B cell (primary cell): ENCODE results near the gene VPS37C. TPM values are rescaled to one million over a fixed set of nuclear protein-coding genes. Genes with fewer than 3 reads are reported as not detected.

Experiments used
- ATAC-seq: fragments of 200-7000 bp; cut with Tn5 transposase; one replicate; pipeline ENCODE4 v1.10.0; 2021; ENCODE audit warnings: low read depth, mild to moderate bottlenecking, moderate number of reproducible peaks, moderate library complexity
- CTCF ChIA-PET: fragments of 350-600 bp; sonication (Branson Sonifier 250); formaldehyde crosslinking; loops from one replicate; lab custom pipeline; 2021; ENCODE audit warnings: antibody characterized with exemption, inconsistent platforms; lab: Charles Lee
- POLR2A ChIA-PET: fragments of 350-600 bp; sonication (Branson Sonifier 250); formaldehyde crosslinking; loops from one replicate; lab custom pipeline; 2021; ENCODE audit warnings: antibody characterized with exemption; lab: Charles Lee
- DNase-seq: peaks from one replicate; pipeline ENCODE4 v3.0.0; 2013
- H2AFZ ChIP-seq: 2 replicates; pipeline ENCODE4 v1.6.1; 2012; ENCODE audit warnings: mild to moderate bottlenecking, low read depth, low read length; ENCODE audit not compliant: insufficient read depth, poor library complexity, severe bottlenecking
- H3K27ac ChIP-seq, 2 donors: 1 replicate in 1 of 2; 2 replicates in 1 of 2; pipeline ENCODE4 v1.5.1; 2012 to 2013; ENCODE audit warnings: low read length in 2 of 2, mild to moderate bottlenecking in 2 of 2, moderate library complexity in 1 of 2
- H3K27me3 ChIP-seq, 4 experiments: fragments of 200-600 bp in 1 of 4; sonication (generic) in 1 of 4; replicated peaks in 1 of 4; 1 replicate in 2 of 4; 2 replicates in 2 of 4; pipeline versions ENCODE4 v1.6.1 to v1.7.0; 2013 to 2016; ENCODE audit warnings: low read length in 3 of 4, mild to moderate bottlenecking in 2 of 4, mixed read lengths in 1 of 4, moderate library complexity in 1 of 4; ENCODE audit not compliant: insufficient read depth in 4 of 4, control insufficient read depth in 3 of 4; ENCODE audit errors: control extremely low read depth in 1 of 4
- H3K36me3 ChIP-seq, 2 experiments: replicated peaks in 1 of 2; 1 replicate in 1 of 2; 2 replicates in 1 of 2; pipeline versions ENCODE4 v1.6.1 to v1.7.1; 2013; ENCODE audit warnings: low read length in 1 of 2; ENCODE audit not compliant: insufficient read depth in 2 of 2, control insufficient read depth in 1 of 2; ENCODE audit errors: control extremely low read depth in 1 of 2, extremely low read depth in 1 of 2
- H3K4me1 ChIP-seq, 2 donors: fragments of 200-600 bp in 1 of 2; sonication (generic) in 1 of 2; 1 replicate in 1 of 2; 2 replicates in 1 of 2; pipeline versions ENCODE4 v1.5.1 to v1.6.1; 2013 to 2017; ENCODE audit warnings: low read length in 2 of 2; ENCODE audit not compliant: control insufficient read depth in 2 of 2, insufficient read depth in 2 of 2
- H3K4me2 ChIP-seq: replicated peaks from 2 replicates; pipeline ENCODE3; 2012; ENCODE audit warnings: mild to moderate bottlenecking, low read depth, low read length; ENCODE audit not compliant: poor library complexity, severe bottlenecking
- H3K4me3 ChIP-seq, 5 experiments: fragments of 200-600 bp in 1 of 5; sonication (generic) in 1 of 5; 1 replicate in 3 of 5; 2 replicates in 2 of 5; pipeline versions ENCODE4 v1.5.1 to v1.7.0; 2011 to 2016; ENCODE audit warnings: low read length in 4 of 5, mild to moderate bottlenecking in 4 of 5, low read depth in 2 of 5, control low read depth in 1 of 5, moderate library complexity in 1 of 5; ENCODE audit not compliant: insufficient read depth in 1 of 5; ENCODE audit errors: control extremely low read depth in 1 of 5, extremely low read depth in 1 of 5
- H3K79me2 ChIP-seq: fragments of 200-600 bp; sonication (generic); one replicate; pipeline ENCODE4 v1.6.0; 2016; ENCODE audit warnings: low read length; ENCODE audit not compliant: control insufficient read depth, insufficient read depth
- H3K9ac ChIP-seq: fragments of 200-600 bp; sonication (generic); 2 replicates; pipeline ENCODE4 v1.6.1; 2017; ENCODE audit warnings: mild to moderate bottlenecking, low read length, moderate library complexity
- H3K9me3 ChIP-seq, 3 donors: one replicate each; pipeline versions ENCODE4 v1.6.1 to v1.7.1; 2013; ENCODE audit warnings: low read length in 2 of 3; ENCODE audit not compliant: control insufficient read depth in 2 of 3, insufficient read depth in 1 of 3; ENCODE audit errors: control extremely low read depth in 1 of 3
- H4K20me1 ChIP-seq: 2 replicates; pipeline ENCODE4 v1.6.0; 2012; ENCODE audit warnings: mild to moderate bottlenecking, low read length; ENCODE audit not compliant: insufficient read depth, control insufficient read depth, poor library complexity, severe bottlenecking
- H3K27ac Mint-ChIP-seq: one replicate; pipeline ENCODE4 v1.8.0; 2021; ENCODE audit warnings: mixed read lengths
- H3K27me3 Mint-ChIP-seq: one replicate; pipeline ENCODE4 v1.8.0; 2021; ENCODE audit warnings: mixed read lengths
- H3K4me1 Mint-ChIP-seq: one replicate; pipeline ENCODE4 v1.8.0; 2021; ENCODE audit warnings: mixed read lengths
- H3K4me3 Mint-ChIP-seq: one replicate; pipeline ENCODE4 v1.8.0; 2021; ENCODE audit warnings: mixed read lengths
- H3K9me3 Mint-ChIP-seq: one replicate; pipeline ENCODE4 v1.8.0; 2022; ENCODE audit warnings: mixed read lengths; ENCODE audit not compliant: insufficient read depth
- EZH2 ChIP-seq: IDR thresholded peaks from 2 replicates; pipeline ENCODE4 v1.6.1; 2012; ENCODE audit warnings: borderline replicate concordance, low read depth, mild to moderate bottlenecking, moderate library complexity, low read length; ENCODE audit not compliant: insufficient read depth, poor library complexity, severe bottlenecking
- WGBS: methylation state at CpG from one replicate; pipeline ENCODE4 v1.1.5; 2013; ENCODE audit warnings: missing lambda C conversion rate; ENCODE audit not compliant: insufficient coverage; 5-methylcytosine and 5-hydroxymethylcytosine counted together
- intact Hi-C: fragments of 100-400 bp; cut with micrococcal nuclease; formaldehyde crosslinking; loops from one replicate; pipeline ENCODE4 v1.10.0; 2022
- polyA plus RNA-seq: library from polyadenylated mRNA; depleted of rRNA; stranded (reverse); fragments of >200 nt; gene quantifications from 2 replicates; pipeline ENCODE4 v1.2.3, GENCODE V29; 2012
- total RNA-seq, 2 donors: library from RNA; stranded (reverse); fragments of 120-200 nt in 1 of 2; gene quantifications; 1 replicate in 1 of 2; 2 replicates in 1 of 2; pipeline versions ENCODE4 v1.2.3 to v1.2.4, GENCODE V29; 2013 to 2022
- TF ChIP-seq, protein P1 (sequence below): fragments of 200-600 bp; IDR thresholded peaks from one replicate; pipeline ENCODE4 v1.8.0; 2022; ENCODE audit warnings: antibody characterized with exemption, mild to moderate bottlenecking

Gene VPS37C
- total and polyA plus RNA-seq, 2 donors (not counting 1 experiment from before 2014, with no cell fraction given): 6.4 to 20.1 TPM

DNA sequence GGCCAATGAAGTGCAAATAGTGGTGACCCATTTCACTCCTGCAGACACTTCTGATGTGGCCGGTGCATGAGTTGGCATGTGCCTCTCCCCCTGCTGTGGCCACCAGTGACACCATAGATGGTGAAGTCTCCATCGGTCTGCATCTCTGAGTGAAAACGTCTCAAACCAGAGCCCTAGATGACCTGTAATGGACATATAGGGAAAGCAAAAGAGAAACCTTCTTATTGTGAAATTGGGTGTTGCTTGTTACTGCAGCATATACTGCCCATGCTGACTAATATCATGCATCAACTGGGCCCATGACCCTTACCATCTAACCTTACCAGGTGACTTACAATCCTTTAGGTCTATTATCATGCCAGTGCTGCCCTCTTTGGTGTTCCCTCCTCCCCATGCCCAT lies 11.7 kb upstream of the VPS37C start:
- Mint-ChIP-seq H3K27me3 (peaks cover 14% of the 10 kb centered on the region), H3K4me3 (no peak overlapping the region), H3K9me3 (peaks cover 2% of the 10 kb centered on the region), H3K4me1 (peaks cover 27% of the 10 kb centered on the region), H3K27ac (peak overlapping the region; percentile 54)
- peaks cover 26 to 27% of the 10 kb centered on the region in 2 donors for H3K4me1 ChIP-seq
- H4K20me1 ChIP-seq: no peaks in the 10 kb centered on the region
- ATAC-seq: no peak
- H3K27me3 ChIP-seq: no peaks in the 10 kb centered on the region
- H3K36me3 ChIP-seq: no peaks in the 10 kb centered on the region
- ChIA-PET CTCF (interaction anchor here (1.0 to 1.3 kb wide), 2 partner anchors 14 to 207 kb away, joined by 4 to 5 read pairs; no protein-coding TSS in a partner anchor), POLR2A (no interaction called here)
- TF ChIP-seq, protein P1, sequence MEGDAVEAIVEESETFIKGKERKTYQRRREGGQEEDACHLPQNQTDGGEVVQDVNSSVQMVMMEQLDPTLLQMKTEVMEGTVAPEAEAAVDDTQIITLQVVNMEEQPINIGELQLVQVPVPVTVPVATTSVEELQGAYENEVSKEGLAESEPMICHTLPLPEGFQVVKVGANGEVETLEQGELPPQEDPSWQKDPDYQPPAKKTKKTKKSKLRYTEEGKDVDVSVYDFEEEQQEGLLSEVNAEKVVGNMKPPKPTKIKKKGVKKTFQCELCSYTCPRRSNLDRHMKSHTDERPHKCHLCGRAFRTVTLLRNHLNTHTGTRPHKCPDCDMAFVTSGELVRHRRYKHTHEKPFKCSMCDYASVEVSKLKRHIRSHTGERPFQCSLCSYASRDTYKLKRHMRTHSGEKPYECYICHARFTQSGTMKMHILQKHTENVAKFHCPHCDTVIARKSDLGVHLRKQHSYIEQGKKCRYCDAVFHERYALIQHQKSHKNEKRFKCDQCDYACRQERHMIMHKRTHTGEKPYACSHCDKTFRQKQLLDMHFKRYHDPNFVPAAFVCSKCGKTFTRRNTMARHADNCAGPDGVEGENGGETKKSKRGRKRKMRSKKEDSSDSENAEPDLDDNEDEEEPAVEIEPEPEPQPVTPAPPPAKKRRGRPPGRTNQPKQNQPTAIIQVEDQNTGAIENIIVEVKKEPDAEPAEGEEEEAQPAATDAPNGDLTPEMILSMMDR: no peak
- no peak for TF ChIP-seq EZH2
- no peak for DNase-seq
- H3K4me2 ChIP-seq: no peak overlapping the region
- H3K27ac ChIP-seq: peak overlapping the region in 1 of 2 donors; percentile 59
- H3K9ac ChIP-seq: no peak overlapping the region
- H2AFZ ChIP-seq: no peak overlapping the region
- H3K9me3 ChIP-seq: peaks cover 0 to 14% (median 2%) of the 10 kb centered on the region in 3 donors
- H3K79me2 ChIP-seq: no peaks in the 10 kb centered on the region
- H3K4me3 ChIP-seq: no peak overlapping the region
- intact Hi-C loops: loop anchor here (5.0 kb wide), 1 partner anchor 341 kb away; no protein-coding TSS in a partner anchor
- WGBS: 90% methylated on average over 1 of the region's 3 CpGs

DNA sequence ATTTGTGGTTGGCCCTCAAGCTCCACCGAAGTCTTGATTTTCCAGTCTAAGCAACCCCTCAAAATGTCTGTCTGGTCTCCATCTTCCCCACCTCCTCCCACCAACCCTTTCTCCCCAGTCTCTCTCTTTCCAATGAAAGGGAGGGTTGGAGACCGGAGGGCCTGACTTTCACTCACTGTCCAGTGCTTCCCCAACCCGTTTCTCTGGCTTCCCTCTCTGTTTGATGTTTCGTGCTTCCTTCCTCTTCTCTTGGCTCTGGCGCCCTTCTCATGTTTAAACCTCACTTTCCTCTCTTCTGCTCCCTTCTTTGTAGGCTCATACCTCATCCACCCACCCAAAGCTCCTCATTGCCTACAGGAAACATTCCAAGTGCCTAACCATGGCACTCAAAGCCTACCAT lies 11.1 kb upstream of the VPS37C start:
- peak overlapping the region; percentile 2 to 59 for H3K27ac ChIP-seq
- H3K79me2 ChIP-seq: no peaks in the 10 kb centered on the region
- no peak for ATAC-seq
- H4K20me1 ChIP-seq: no peaks in the 10 kb centered on the region
- peaks cover 0 to 14% (median 2%) of the 10 kb centered on the region in 3 donors for H3K9me3 ChIP-seq
- H3K9ac ChIP-seq: no peak overlapping the region
- no peak for DNase-seq
- peak overlapping the region; percentile 42 for H3K4me2 ChIP-seq
- TF ChIP-seq EZH2: no peak
- TF ChIP-seq, protein P1: no peak
- WGBS: 17% methylated on average over 4 of the region's 5 CpGs
- peaks cover 32% of the 10 kb centered on the region in 2 donors for H3K4me1 ChIP-seq
- H2AFZ ChIP-seq: peak overlapping the region; percentile 50
- intact Hi-C loops: loop anchor here (5.0 kb wide), 1 partner anchor 340 kb away; no protein-coding TSS in a partner anchor
- Mint-ChIP-seq H3K4me3 (no peak overlapping the region), H3K27ac (peak overlapping the region; percentile 54), H3K27me3 (peaks cover 14% of the 10 kb centered on the region), H3K9me3 (peaks cover 2% of the 10 kb centered on the region), H3K4me1 (peaks cover 33% of the 10 kb centered on the region)
- ChIA-PET POLR2A (no interaction called here), CTCF (interaction anchor here (1.0 to 1.3 kb wide), 4 partner anchors 12 to 341 kb away, joined by 3 to 5 read pairs (median 4); no protein-coding TSS in a partner anchor)
- no peaks in the 10 kb centered on the region for H3K27me3 ChIP-seq
- H3K4me3 ChIP-seq: no peak overlapping the region
- no peaks in the 10 kb centered on the region for H3K36me3 ChIP-seq
